HG02759 (cell line): Measurements from ENCODE around the gene EHD3.
"Not testable (repeated sequence)": the region's sequence is repeated elsewhere in the genome, so short reads cannot be mapped to it uniquely, and the experiment has no call there.

Source experiments
- ATAC-seq: cut with Tn5 transposase; IDR thresholded peaks from one replicate; pipeline ENCODE4 v1.9.1; 2021; ENCODE audit warnings: mild to moderate bottlenecking, moderate library complexity; ENCODE audit not compliant: unreplicated experiment

The EHD3 gene

GRCh38 chr2:31282634-31283033 lies 48.7 kb downstream of the EHD3 start:
- ATAC-seq: no peak

- not testable (repeated sequence) for ATAC-seq
These were observed 49.4 kb downstream of the EHD3 start for GRCh38 chr2:31283193-31283919.

- no peak for ATAC-seq
These were observed 50.2 kb downstream of the EHD3 start for GRCh38 chr2:31284107-31284506.

- ATAC-seq: no peak
These were observed 52.3 kb downstream of the EHD3 start for GRCh38 chr2:31286230-31286629.

GRCh38 chr2:31286961-31287550 lies 53.1 kb downstream of the EHD3 start:
- ATAC-seq: no peak

GRCh38 chr2:31287654-31288053 lies 53.7 kb downstream of the EHD3 start:
- ATAC-seq: no peak

GRCh38 chr2:31294196-31294595 lies 60.2 kb downstream of the EHD3 start:
- no peak for ATAC-seq

- ATAC-seq: no peak
These were observed 62.8 kb downstream of the EHD3 start for GRCh38 chr2:31296641-31297287.

GRCh38 chr2:31297751-31298150 lies 63.8 kb downstream of the EHD3 start:
- ATAC-seq: no peak

- ATAC-seq: no peak
These were observed 65.6 kb downstream of the EHD3 start for GRCh38 chr2:31299547-31299946.

- ATAC-seq: no peak
These were observed 66.4 kb downstream of the EHD3 start for GRCh38 chr2:31300309-31300708.

- ATAC-seq: no peak
These were observed 69.1 kb downstream of the EHD3 start for GRCh38 chr2:31302940-31303563.

GRCh38 chr2:31304816-31305215 lies 70.9 kb downstream of the EHD3 start:
- ATAC-seq: no peak

- no peak for ATAC-seq
These were observed 78.9 kb downstream of the EHD3 start for GRCh38 chr2:31312898-31313297.

- no peak for ATAC-seq
These were observed 80.8 kb downstream of the EHD3 start for GRCh38 chr2:31314761-31315160.

- ATAC-seq: no peak
These were observed 83.4 kb downstream of the EHD3 start for GRCh38 chr2:31317396-31317795.

- ATAC-seq: peak; percentile 74
These were observed 84.7 kb downstream of the EHD3 start for GRCh38 chr2:31318361-31319336.
